WERI-Rb-1 (cell line): ENCODE results near the gene JADE1.

Source experiments
- DNase-seq: peaks from one replicate; pipeline ENCODE4 v3.0.0-alpha.2; 2020
- H3K27ac ChIP-seq: fragments of 250-450 bp; sonication (Bioruptor Pico); 2 replicates; pipeline ENCODE4 v1.5.1; 2020; ENCODE audit warnings: mild to moderate bottlenecking, moderate library complexity
- H3K27me3 ChIP-seq: fragments of 250-450 bp; sonication (Bioruptor Pico); 2 replicates; pipeline ENCODE4 v1.5.1; 2021; ENCODE audit warnings: mild to moderate bottlenecking, low read depth, moderate library complexity; ENCODE audit not compliant: insufficient read depth, severe bottlenecking
- H3K36me3 ChIP-seq: fragments of 250-450 bp; sonication (Bioruptor Pico); 2 replicates; pipeline ENCODE4 v1.5.1; 2020; ENCODE audit warnings: mild to moderate bottlenecking, moderate library complexity
- H3K4me3 ChIP-seq: 2 replicates; pipeline ENCODE4 v1.5.1; 2011; ENCODE audit warnings: low read depth, mild to moderate bottlenecking, control low read depth, low read length
- H3K9me3 ChIP-seq: fragments of 250-450 bp; sonication (Bioruptor Pico); 2 replicates; pipeline ENCODE4 v1.5.1; 2021; ENCODE audit warnings: mild to moderate bottlenecking, moderate library complexity; ENCODE audit not compliant: severe bottlenecking
- TF ChIP-seq, protein P1 (sequence below): IDR thresholded peaks from 2 replicates; pipeline ENCODE4 v1.5.1; 2011; ENCODE audit warnings: low read depth, mild to moderate bottlenecking, control low read depth, inconsistent platforms, low read length

Gene JADE1

DNA sequence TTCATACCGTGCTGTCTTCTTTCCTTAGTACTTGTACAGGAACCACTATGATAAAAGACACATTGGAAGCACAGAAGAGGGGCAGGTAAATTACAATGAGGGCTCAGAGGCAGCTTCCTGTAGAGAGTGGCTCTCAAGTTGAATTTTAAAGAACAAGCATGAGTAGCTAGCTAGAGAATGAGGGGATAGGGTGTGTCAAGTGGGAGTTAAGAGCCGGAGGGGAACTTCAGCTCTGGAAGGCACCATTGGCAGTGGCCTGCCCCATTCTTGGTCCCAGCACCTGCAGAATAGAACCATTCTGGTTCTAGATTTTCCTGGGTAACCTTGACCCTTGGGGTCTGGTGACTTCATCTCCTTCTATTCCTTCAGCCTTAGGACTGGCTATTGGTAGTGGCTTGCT, 34.0 kb upstream of the JADE1 start:
- Histone ChIP-seq H3K36me3 (no peaks in the 10 kb centered on the region), H3K4me3 (no peak overlapping the region), H3K27me3 (no peaks in the 10 kb centered on the region), H3K9me3 (peaks cover 3% of the 10 kb centered on the region), H3K27ac (no peak overlapping the region)
- no peak for DNase-seq
- TF ChIP-seq, protein P1, sequence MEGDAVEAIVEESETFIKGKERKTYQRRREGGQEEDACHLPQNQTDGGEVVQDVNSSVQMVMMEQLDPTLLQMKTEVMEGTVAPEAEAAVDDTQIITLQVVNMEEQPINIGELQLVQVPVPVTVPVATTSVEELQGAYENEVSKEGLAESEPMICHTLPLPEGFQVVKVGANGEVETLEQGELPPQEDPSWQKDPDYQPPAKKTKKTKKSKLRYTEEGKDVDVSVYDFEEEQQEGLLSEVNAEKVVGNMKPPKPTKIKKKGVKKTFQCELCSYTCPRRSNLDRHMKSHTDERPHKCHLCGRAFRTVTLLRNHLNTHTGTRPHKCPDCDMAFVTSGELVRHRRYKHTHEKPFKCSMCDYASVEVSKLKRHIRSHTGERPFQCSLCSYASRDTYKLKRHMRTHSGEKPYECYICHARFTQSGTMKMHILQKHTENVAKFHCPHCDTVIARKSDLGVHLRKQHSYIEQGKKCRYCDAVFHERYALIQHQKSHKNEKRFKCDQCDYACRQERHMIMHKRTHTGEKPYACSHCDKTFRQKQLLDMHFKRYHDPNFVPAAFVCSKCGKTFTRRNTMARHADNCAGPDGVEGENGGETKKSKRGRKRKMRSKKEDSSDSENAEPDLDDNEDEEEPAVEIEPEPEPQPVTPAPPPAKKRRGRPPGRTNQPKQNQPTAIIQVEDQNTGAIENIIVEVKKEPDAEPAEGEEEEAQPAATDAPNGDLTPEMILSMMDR, result no peak

GRCh38 chr4:128775916-128776315, 33.6 kb upstream of the JADE1 start:
- H3K27ac ChIP-seq, result no peak overlapping the region
- H3K9me3 ChIP-seq, result peaks cover 3% of the 10 kb centered on the region
- TF ChIP-seq, protein P1, result no peak
- no peaks in the 10 kb centered on the region for H3K36me3 ChIP-seq
- no peak for DNase-seq
- no peak overlapping the region for H3K4me3 ChIP-seq
- no peaks in the 10 kb centered on the region for H3K27me3 ChIP-seq

- no peak for DNase-seq
- Histone ChIP-seq H3K27me3 (no peaks in the 10 kb centered on the region), H3K36me3 (no peaks in the 10 kb centered on the region), H3K4me3 (no peak overlapping the region), H3K27ac (no peak overlapping the region), H3K9me3 (peaks cover 3% of the 10 kb centered on the region)
- TF ChIP-seq, protein P1, result no peak
These were observed 32.7 kb upstream of the JADE1 start for GRCh38 chr4:128776794-128777216.

DNA sequence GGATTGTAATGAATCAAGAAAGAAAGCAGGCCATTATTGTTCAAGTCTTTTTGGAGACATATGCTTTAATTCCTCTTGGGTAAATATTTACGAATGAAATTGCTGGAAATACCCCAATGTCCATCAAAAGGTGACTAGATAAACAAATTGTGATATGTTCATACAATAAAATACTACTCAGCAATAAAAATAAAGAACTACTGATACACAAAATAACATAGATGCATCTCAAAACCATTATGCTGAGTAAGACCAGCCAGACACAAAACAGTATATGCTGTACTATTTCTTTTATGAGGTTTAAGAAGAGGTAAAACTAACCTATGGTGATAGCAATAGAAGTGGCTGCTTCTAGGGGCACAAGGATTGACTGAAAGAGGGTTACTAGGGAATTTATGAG, 28.8 kb upstream of the JADE1 start:
- no peaks in the 10 kb centered on the region for H3K27me3 ChIP-seq
- H3K9me3 ChIP-seq, result no peaks in the 10 kb centered on the region
- no peaks in the 10 kb centered on the region for H3K36me3 ChIP-seq
- TF ChIP-seq, protein P1, result no peak
- DNase-seq, result no peak
- H3K27ac ChIP-seq, result no peak overlapping the region
- H3K4me3 ChIP-seq, result no peak overlapping the region

DNA sequence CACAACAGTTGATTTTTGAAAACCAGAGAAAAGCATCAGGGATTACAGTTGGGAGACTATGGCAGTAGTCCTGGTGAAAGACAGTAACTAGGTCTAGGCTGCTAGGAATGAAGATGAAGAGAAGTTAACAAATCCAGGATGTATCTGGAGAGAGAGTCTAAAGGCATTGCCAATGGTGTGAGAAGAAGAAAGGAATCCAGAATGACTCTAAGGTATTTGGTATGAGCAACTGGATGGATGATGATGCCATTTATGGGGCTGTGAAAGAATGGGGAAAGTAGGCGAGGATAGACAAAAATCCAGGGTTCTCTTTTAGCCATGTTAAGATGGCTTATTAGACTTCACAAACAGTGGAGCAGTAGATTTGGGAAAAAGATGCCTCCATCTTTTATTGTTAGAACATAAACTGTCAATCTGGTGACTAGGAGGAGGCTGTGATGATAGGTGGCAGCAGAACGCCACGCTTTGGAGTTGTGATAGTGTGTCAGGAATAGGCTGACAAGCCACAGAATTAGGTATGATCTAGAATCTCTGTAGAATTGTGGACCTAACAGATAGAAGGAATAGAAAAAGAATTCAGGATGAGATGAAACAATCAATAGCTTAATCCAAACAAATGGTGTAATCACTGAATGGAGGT, 27.3 kb upstream of the JADE1 start:
- H3K9me3 ChIP-seq, result no peaks in the 10 kb centered on the region
- no peaks in the 10 kb centered on the region for H3K36me3 ChIP-seq
- H3K4me3 ChIP-seq, result no peak overlapping the region
- no peaks in the 10 kb centered on the region for H3K27me3 ChIP-seq
- TF ChIP-seq, protein P1, result peak; percentile 61
- no peak overlapping the region for H3K27ac ChIP-seq
- peak; percentile 62 for DNase-seq

DNA sequence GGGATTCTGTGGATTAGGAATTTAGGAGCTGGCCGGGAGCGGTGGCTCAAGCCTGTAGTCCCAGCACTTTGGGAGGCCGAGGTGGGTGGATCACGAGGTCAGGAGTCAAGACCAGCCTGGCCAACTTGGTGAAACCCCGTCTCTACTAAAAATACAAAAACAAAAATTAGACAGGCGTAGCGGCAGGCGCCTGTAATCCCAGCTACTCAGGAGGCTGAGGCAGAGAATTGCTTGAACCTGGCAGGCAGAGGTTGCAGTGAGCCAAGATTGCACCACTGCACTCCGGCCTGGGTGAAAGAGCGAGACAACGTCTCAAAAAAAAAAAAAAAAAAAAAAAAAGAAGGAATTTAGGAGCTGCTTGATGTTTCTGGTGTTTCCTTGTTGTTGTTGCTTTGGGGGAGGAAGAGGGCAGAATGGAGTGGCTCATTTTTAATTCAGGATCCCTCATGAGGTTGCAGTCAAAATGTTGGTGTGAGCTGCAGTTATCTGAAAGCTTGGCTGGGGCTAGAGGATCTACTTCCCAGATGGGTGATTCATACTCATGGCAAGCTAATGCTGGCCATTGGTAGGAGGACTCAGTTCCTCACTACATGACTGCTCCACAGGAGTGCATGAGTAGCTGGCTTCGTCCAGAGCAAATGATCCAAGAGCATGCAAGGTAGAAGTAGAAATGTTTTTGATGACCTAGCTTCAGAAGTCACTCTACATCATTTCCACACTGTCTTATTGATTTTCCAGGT, 26.5 kb upstream of the JADE1 start:
- Histone ChIP-seq H3K27ac (no peak overlapping the region), H3K4me3 (no peak overlapping the region), H3K36me3 (no peaks in the 10 kb centered on the region), H3K27me3 (no peaks in the 10 kb centered on the region), H3K9me3 (no peaks in the 10 kb centered on the region)
- no peak for DNase-seq
- TF ChIP-seq, protein P1, result no peak
